GM12878 (cell line): ENCODE data around the gene SMTNL2.
"Not testable (repeated sequence)": the region's sequence is repeated elsewhere in the genome, so short reads cannot be mapped to it uniquely, and the experiment has no call there.

Experiments
- ATF3 ChIP-seq: IDR thresholded peaks from 2 replicates; pipeline ENCODE4 v1.6.1; 2011; ENCODE audit warnings: low read depth, mild to moderate bottlenecking, low read length, moderate library complexity, borderline replicate concordance; ENCODE audit errors: extremely low read depth
- BCL11A ChIP-seq: IDR thresholded peaks from 2 replicates; pipeline ENCODE4 v1.6.1; 2011; ENCODE audit warnings: low read depth, low read length
- CTCF ChIP-seq, 3 experiments: IDR thresholded peaks in 2 of 3; conservative IDR thresholded peaks in 1 of 3; 2 replicates each; pipeline ENCODE4 v1.5.1; 2011; ENCODE audit warnings: low read depth in 3 of 3, low read length in 3 of 3, mild to moderate bottlenecking in 3 of 3, control low read depth in 2 of 3, moderate library complexity in 2 of 3, inconsistent platforms in 1 of 3, mixed read lengths in 1 of 3; ENCODE audit not compliant: control insufficient read depth in 2 of 3, insufficient read depth in 1 of 3; ENCODE audit errors: extremely low read depth in 1 of 3
- ETV6 ChIP-seq, 2 experiments: fragments of 450-650 bp in 1 of 2; IDR thresholded peaks in 1 of 2; conservative IDR thresholded peaks in 1 of 2; 2 replicates each; pipeline ENCODE4 v1.6.1; 2014; ENCODE audit warnings: antibody characterized with exemption in 1 of 2, borderline replicate concordance in 1 of 2, low read depth in 1 of 2, mild to moderate bottlenecking in 1 of 2, moderate library complexity in 1 of 2
- FOXM1 ChIP-seq: IDR thresholded peaks from 2 replicates; pipeline ENCODE4 v1.6.1; 2012; ENCODE audit warnings: low read depth, mild to moderate bottlenecking, inconsistent platforms, low read length, moderate library complexity
- MYC ChIP-seq: IDR thresholded peaks from 2 replicates; pipeline ENCODE4 v1.6.1; 2011; ENCODE audit warnings: mild to moderate bottlenecking, low read length, moderate library complexity, inconsistent platforms; ENCODE audit not compliant: insufficient read depth, insufficient replicate concordance, insufficient read length, severe bottlenecking
- POLR2A ChIP-seq: IDR thresholded peaks from 2 replicates; pipeline ENCODE4 v1.6.1; 2011; ENCODE audit warnings: low read depth, mild to moderate bottlenecking, low read length
- USF2 ChIP-seq: IDR thresholded peaks from 2 replicates; pipeline ENCODE4 v1.6.1; 2011; ENCODE audit warnings: low read depth, low read length, improper control_type of control experiment, borderline replicate concordance
- ZNF217 ChIP-seq: fragments of 450-650 bp; IDR thresholded peaks from 2 replicates; pipeline ENCODE4 v1.6.1; 2017; ENCODE audit warnings: antibody characterized with exemption, mild to moderate bottlenecking
- ZZZ3 ChIP-seq: IDR thresholded peaks from 2 replicates; pipeline ENCODE4 v1.6.1; 2011; ENCODE audit warnings: low read depth; ENCODE audit not compliant: control insufficient read depth, insufficient read length

GRCh38 chr17:4604736-4605135 lies 20.4 kb downstream of the SMTNL2 start:
- not testable (repeated sequence) for TF ChIP-seq CTCF (IDR thresholded peaks at IDR 0.05 in 2 of 3, conservative IDR thresholded peaks at IDR 0.05 in 1 of 3; ENCODE audit: control insufficient read depth in 2 of 3, extremely low read depth in 1 of 3, insufficient read depth in 1 of 3, low read depth in 3 of 3, low read length in 3 of 3); ZZZ3; BCL11A; ATF3; MYC; ETV6 (conservative IDR thresholded peaks at IDR 0.05 in 1 of 2, IDR thresholded peaks at IDR 0.05 in 1 of 2; ENCODE audit: borderline replicate concordance in 1 of 2, low read depth in 1 of 2); USF2; POLR2A; ZNF217; FOXM1
